ENCODE data around the gene TMUB1. TPM values are rescaled to one million over a fixed set of nuclear protein-coding genes. Genes with fewer than 3 reads are reported as not detected.

Gene TMUB1
- total RNA-seq, 4 donors from 2014 or later = 38.4 to 57.2 (median 44.7) TPM

DNA sequence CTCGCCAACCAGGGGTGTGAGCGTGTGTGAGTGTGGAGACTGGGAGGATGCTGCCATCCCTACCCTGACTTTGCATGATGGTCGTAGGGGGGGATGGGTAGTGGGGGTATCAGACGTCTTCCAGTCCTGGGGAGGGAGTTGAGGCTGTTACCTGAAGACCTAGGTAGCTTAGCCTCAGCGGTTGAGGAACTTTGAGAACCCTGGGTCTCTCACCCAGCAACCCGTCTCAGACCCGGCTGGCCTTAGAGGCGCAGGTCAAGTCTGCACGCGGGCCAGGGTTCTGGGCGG, 21.2 kb downstream of the TMUB1 start:
- Histone ChIP-seq H3K27me3 (no peaks in the 10 kb centered on the region), H3K4me1 (peaks cover 5 to 60% (median 35%) of the 10 kb centered on the region in 3 donors), H3K9me3 (no peaks in the 10 kb centered on the region), H3K27ac (peak overlapping the region in 3 of 4 donors; percentile 86 to 99 (median 95)), H3K36me3 (peaks cover 0 to 41% of the 10 kb centered on the region in 2 donors), H3K4me3 (peak overlapping the region in 1 of 2 donors; percentile 43)
- ATAC-seq = no peak
- no CpG with 5 or more reads among the region's 11 CpGs for WGBS, 2 donors (ENCODE audit: low coverage in 1 of 2)
- no peak for TF ChIP-seq POLR2AphosphoS5 (IDR thresholded peaks at IDR 0.05)
- TF ChIP-seq CTCF (IDR thresholded peaks at IDR 0.05) = no peak
- TF ChIP-seq POLR2A (IDR thresholded peaks at IDR 0.05) = no peak
- no peak for TF ChIP-seq EP300 (IDR thresholded peaks at IDR 0.05)

DNA sequence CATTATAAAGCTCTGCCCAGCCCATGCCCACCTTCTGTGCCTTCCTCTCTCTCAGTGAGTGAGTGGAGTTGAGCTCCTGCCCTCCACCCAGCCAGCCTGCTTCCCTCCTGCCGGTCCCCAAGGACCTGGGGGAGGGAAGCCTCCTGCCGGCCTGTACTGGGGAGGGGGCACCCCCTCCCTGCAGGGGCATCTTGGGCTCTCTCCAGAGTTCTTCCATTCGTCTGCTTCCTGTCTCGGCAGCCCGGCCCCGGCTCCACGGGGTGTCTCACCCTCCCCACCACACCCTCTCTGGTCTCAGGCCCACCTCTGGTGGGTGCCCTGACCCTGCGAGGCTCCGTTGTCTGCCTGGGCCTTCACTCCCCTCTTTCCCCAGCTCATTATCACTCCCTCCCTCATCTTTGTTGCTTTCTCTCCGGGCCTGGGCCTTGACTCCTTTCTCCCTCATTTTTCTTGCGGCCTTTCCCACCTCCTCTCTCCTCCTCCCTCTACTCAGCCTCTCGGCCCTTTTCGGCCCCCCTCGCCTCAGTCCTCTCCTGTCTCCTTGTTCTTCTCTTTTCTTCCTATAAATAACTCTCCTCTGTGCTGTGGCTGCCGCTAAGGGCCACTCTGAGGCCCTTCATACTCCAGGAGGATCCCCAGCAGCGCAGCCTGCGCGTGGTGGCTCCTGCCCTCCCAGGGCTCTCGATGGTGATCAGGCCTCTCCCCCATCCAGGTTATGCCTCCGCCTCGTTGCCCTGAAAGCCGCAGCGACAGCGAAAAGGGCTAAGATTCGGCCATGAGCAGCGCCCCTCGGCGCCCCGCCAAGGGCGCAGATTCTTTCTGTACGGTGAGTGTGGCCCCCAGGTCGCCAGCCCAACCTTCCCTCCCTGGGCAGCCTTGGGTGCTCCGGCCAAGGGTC, 21.8 kb downstream of the TMUB1 start:
- Histone ChIP-seq H3K27me3 (no peaks in the 10 kb centered on the region), H3K36me3 (peaks cover 0 to 35% of the 10 kb centered on the region in 2 donors), H3K27ac (peak overlapping the region; percentile 4 to 99 (median 90)), H3K9me3 (no peaks in the 10 kb centered on the region), H3K4me1 (peaks cover 6 to 66% (median 40%) of the 10 kb centered on the region in 3 donors), H3K4me3 (peak overlapping the region in 1 of 2 donors; percentile 89)
- no peak for TF ChIP-seq POLR2AphosphoS5 (IDR thresholded peaks at IDR 0.05)
- TF ChIP-seq EP300 (IDR thresholded peaks at IDR 0.05) = no peak
- no peak for TF ChIP-seq POLR2A (IDR thresholded peaks at IDR 0.05)
- no peak for TF ChIP-seq CTCF (IDR thresholded peaks at IDR 0.05)
- ATAC-seq = no peak
- WGBS, 2 donors (ENCODE audit: low coverage in 1 of 2) = 18 to 33% methylated on average over 10 to 11 of the region's 33 CpGs

GRCh38 chr7:151060416-151061212, 22.7 kb downstream of the TMUB1 start:
- H3K27ac ChIP-seq = peak overlapping the region in 3 of 4 donors; percentile 86 to 99 (median 95)
- peaks cover 0 to 27% of the 10 kb centered on the region in 2 donors for H3K36me3 ChIP-seq
- no peak for TF ChIP-seq CTCF (IDR thresholded peaks at IDR 0.05)
- TF ChIP-seq POLR2AphosphoS5 (IDR thresholded peaks at IDR 0.05) = peak; percentile 21
- H3K4me1 ChIP-seq = peaks cover 6 to 66% (median 40%) of the 10 kb centered on the region in 3 donors
- H3K4me3 ChIP-seq = peak overlapping the region; percentile 89 to 91
- WGBS, 2 donors (ENCODE audit: low coverage in 1 of 2) = 0 to 17% methylated on average over 1 to 2 of the region's 21 CpGs
- no peak for ATAC-seq
- H3K27me3 ChIP-seq = no peaks in the 10 kb centered on the region
- H3K9me3 ChIP-seq = no peaks in the 10 kb centered on the region

DNA sequence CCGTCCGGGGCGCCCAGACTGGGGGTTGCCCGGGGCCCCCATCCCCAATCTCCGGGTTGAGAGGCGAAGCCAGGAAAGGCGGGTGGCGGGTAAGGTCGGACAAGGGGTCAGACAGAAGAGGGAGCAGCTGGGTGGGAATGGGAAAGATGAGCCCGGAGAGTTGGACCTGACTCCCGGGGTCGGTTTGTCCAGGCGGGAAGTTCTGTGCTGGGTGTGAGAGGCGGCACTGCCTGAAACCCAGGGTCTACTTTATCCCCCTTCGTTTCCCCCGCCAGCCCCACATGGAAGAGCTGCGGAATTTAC, 23.2 kb downstream of the TMUB1 start:
- H3K27me3 ChIP-seq = no peaks in the 10 kb centered on the region
- ATAC-seq = no peak
- WGBS, 2 donors (ENCODE audit: low coverage in 1 of 2) = 0 to 4% methylated on average over 5 to 6 of the region's 17 CpGs
- no peaks in the 10 kb centered on the region for H3K9me3 ChIP-seq
- peaks cover 0 to 21% of the 10 kb centered on the region in 2 donors for H3K36me3 ChIP-seq
- peak overlapping the region; percentile 77 to 99 (median 90) for H3K27ac ChIP-seq
- peak overlapping the region; percentile 89 to 91 for H3K4me3 ChIP-seq
- peaks cover 6 to 66% (median 40%) of the 10 kb centered on the region in 3 donors for H3K4me1 ChIP-seq
- TF ChIP-seq EP300 (IDR thresholded peaks at IDR 0.05) = no peak
- TF ChIP-seq CTCF (IDR thresholded peaks at IDR 0.05) = no peak
- TF ChIP-seq POLR2A (IDR thresholded peaks at IDR 0.05) = no peak
- no peak for TF ChIP-seq POLR2AphosphoS5 (IDR thresholded peaks at IDR 0.05)

Data from gastroesophageal sphincter (tissue), 4 donors.